Calu3 (cell line): ENCODE measurements around the gene CHAD. TPM values are rescaled to one million over a fixed set of nuclear protein-coding genes. Genes with fewer than 3 reads are reported as not detected.

Experiments used
- BruUV-seq: library from RNA; stranded (reverse); fragments of 400-500 nt; replicated peaks from 2 replicates; lab custom pipeline; 2021; lab: Mats Ljungman, UMichigan
- CTCF ChIA-PET: fragments of 300-600 bp; sonication (Branson Sonifier 250); formaldehyde crosslinking; loops from one replicate; lab custom pipeline; 2022; ENCODE audit warnings: antibody characterized with exemption; lab: Charles Lee
- DNase-seq: peaks from one replicate; pipeline ENCODE4 v3.0.0; 2022
- H3K27ac Mint-ChIP-seq: one replicate; pipeline ENCODE4 v1.8.0; 2022; ENCODE audit warnings: mixed read lengths; ENCODE audit not compliant: unreplicated experiment
- H3K27me3 Mint-ChIP-seq: one replicate; pipeline ENCODE4 v1.8.0; 2022; ENCODE audit warnings: mixed read lengths; ENCODE audit not compliant: unreplicated experiment
- H3K36me3 Mint-ChIP-seq: one replicate; pipeline ENCODE4 v1.8.0; 2022; ENCODE audit warnings: mild to moderate bottlenecking, moderate library complexity, mixed read lengths; ENCODE audit not compliant: insufficient read depth, unreplicated experiment
- H3K4me1 Mint-ChIP-seq: one replicate; pipeline ENCODE4 v1.8.0; 2022; ENCODE audit warnings: mild to moderate bottlenecking, low read depth, mixed read lengths; ENCODE audit not compliant: unreplicated experiment
- H3K4me3 Mint-ChIP-seq: one replicate; pipeline ENCODE4 v1.8.0; 2022; ENCODE audit warnings: mild to moderate bottlenecking, low read depth, moderate library complexity, mixed read lengths; ENCODE audit not compliant: unreplicated experiment
- H3K9me3 Mint-ChIP-seq: one replicate; pipeline ENCODE4 v1.8.0; 2022; ENCODE audit warnings: low read depth, mixed read lengths; ENCODE audit not compliant: unreplicated experiment
- intact Hi-C: fragments of 100-400 bp; cut with micrococcal nuclease; formaldehyde crosslinking; loops from one replicate; pipeline ENCODE4 v1.10.0; 2022; ENCODE audit not compliant: unreplicated experiment
- total RNA-seq: library from RNA; stranded (reverse); gene quantifications from 2 replicates; pipeline ENCODE4 v1.2.3, GENCODE V29; 2022
- TF ChIP-seq, protein P1 (sequence below): fragments of 200-600 bp; IDR thresholded peaks from one replicate; pipeline ENCODE4 v1.8.0; 2022; ENCODE audit warnings: antibody characterized with exemption; ENCODE audit not compliant: unreplicated experiment

The CHAD gene
- total RNA-seq, 1 experiment from 2014 or later, result not detected

- Mint-ChIP-seq H3K27ac (no peak overlapping the region), H3K4me3 (no peak overlapping the region), H3K4me1 (peaks cover 30% of the 10 kb centered on the region), H3K9me3 (no peaks in the 10 kb centered on the region), H3K27me3 (no peaks in the 10 kb centered on the region), H3K36me3 (peaks cover 21% of the 10 kb centered on the region)
- TF ChIP-seq, protein P1, sequence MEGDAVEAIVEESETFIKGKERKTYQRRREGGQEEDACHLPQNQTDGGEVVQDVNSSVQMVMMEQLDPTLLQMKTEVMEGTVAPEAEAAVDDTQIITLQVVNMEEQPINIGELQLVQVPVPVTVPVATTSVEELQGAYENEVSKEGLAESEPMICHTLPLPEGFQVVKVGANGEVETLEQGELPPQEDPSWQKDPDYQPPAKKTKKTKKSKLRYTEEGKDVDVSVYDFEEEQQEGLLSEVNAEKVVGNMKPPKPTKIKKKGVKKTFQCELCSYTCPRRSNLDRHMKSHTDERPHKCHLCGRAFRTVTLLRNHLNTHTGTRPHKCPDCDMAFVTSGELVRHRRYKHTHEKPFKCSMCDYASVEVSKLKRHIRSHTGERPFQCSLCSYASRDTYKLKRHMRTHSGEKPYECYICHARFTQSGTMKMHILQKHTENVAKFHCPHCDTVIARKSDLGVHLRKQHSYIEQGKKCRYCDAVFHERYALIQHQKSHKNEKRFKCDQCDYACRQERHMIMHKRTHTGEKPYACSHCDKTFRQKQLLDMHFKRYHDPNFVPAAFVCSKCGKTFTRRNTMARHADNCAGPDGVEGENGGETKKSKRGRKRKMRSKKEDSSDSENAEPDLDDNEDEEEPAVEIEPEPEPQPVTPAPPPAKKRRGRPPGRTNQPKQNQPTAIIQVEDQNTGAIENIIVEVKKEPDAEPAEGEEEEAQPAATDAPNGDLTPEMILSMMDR, result no peak
- no TSS peak for BruUV-seq
- no peak for DNase-seq
- intact Hi-C loops, result no loop called here
- CTCF ChIA-PET, result interaction anchor here (1.0 to 1.3 kb wide), 2 partner anchors 17 to 58 kb away, joined by 3 read pairs; no protein-coding TSS in a partner anchor
Observed at GRCh38 chr17:50484386-50485155, 15.9 kb upstream of the CHAD start.

- DNase-seq, result no peak
- Mint-ChIP-seq H3K36me3 (peaks cover 34% of the 10 kb centered on the region), H3K4me3 (no peak overlapping the region), H3K27me3 (no peaks in the 10 kb centered on the region), H3K4me1 (peaks cover 39% of the 10 kb centered on the region), H3K9me3 (no peaks in the 10 kb centered on the region), H3K27ac (no peak overlapping the region)
- no TSS peak for BruUV-seq
- TF ChIP-seq, protein P1, result no peak
- CTCF ChIA-PET, result interaction anchor here (0.6 to 1.7 kb wide), 3 partner anchors 32 to 68 kb away, joined by 3 to 8 read pairs (median 8); no protein-coding TSS in a partner anchor
- intact Hi-C loops, result loop anchor here (2.0 kb wide), 3 partner anchors 18 to 210 kb away; no protein-coding TSS in a partner anchor
Observed at GRCh38 chr17:50483266-50483665, 14.6 kb upstream of the CHAD start.

GRCh38 chr17:50482516-50482915 is 13.8 kb upstream of the CHAD start:
- Mint-ChIP-seq H3K9me3 (no peaks in the 10 kb centered on the region), H3K27me3 (no peaks in the 10 kb centered on the region), H3K4me1 (peaks cover 45% of the 10 kb centered on the region), H3K27ac (no peak overlapping the region), H3K36me3 (peaks cover 40% of the 10 kb centered on the region), H3K4me3 (no peak overlapping the region)
- TF ChIP-seq, protein P1, result peak; percentile 99
- intact Hi-C loops, result loop anchor here (1.0 to 2.0 kb wide), 6 partner anchors 18 to 359 kb away; partner anchors contain the start of gene EPN3
- DNase-seq, result peak; percentile 99
- CTCF ChIA-PET, result interaction anchor here (1.3 to 1.7 kb wide), 3 partner anchors 59 to 144 kb away, joined by 3 to 8 read pairs (median 3); no protein-coding TSS in a partner anchor
- BruUV-seq, result no TSS peak

DNA sequence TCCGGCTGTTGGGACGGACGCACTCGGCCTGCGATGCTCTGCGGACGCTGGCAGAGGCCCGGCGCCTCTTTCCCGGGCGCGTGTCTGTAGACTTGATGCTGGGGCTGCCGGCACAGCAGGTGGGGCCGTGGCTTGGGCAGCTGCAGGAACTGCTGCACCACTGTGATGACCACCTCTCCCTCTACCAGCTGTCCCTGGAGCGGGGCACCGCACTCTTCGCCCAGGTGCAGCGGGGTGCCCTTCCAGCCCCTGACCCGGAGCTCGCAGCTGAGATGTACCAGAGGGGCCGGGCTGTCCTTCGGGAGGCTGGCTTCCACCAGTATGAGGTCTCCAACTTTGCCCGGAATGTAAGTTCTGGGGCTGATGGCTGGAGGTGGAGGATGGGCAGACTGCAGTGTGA is 13.4 kb upstream of the CHAD start:
- CTCF ChIA-PET, result interaction anchor here (1.4 to 1.7 kb wide), 2 partner anchors 60 to 144 kb away, joined by 3 to 8 read pairs; no protein-coding TSS in a partner anchor
- no peaks in the 10 kb centered on the region for H3K27me3 Mint-ChIP-seq
- TF ChIP-seq, protein P1, result no peak
- H3K9me3 Mint-ChIP-seq, result no peaks in the 10 kb centered on the region
- no peak overlapping the region for H3K27ac Mint-ChIP-seq
- intact Hi-C loops, result loop anchor here (1.0 to 2.0 kb wide), 6 partner anchors 19 to 359 kb away; partner anchors contain the start of gene EPN3
- H3K4me3 Mint-ChIP-seq, result no peak overlapping the region
- no TSS peak for BruUV-seq
- peaks cover 45% of the 10 kb centered on the region for H3K4me1 Mint-ChIP-seq
- H3K36me3 Mint-ChIP-seq, result peaks cover 40% of the 10 kb centered on the region
- no peak for DNase-seq
